Mesendoderm (in vitro differentiated cells): ENCODE results near the gene ST6GALNAC2.

Experiments
- DNase-seq: peaks from one replicate; pipeline ENCODE4 v3.0.0; 2013
- H2AK5ac ChIP-seq: 2 replicates; pipeline ENCODE4 v1.6.1; 2013; ENCODE audit warnings: low read length, inconsistent platforms
- H2BK120ac ChIP-seq: 2 replicates; pipeline ENCODE4 v1.6.1; 2013; ENCODE audit warnings: low read depth, mild to moderate bottlenecking, low read length, moderate library complexity, mixed read lengths
- H2BK15ac ChIP-seq: replicated peaks from 2 replicates; pipeline ENCODE4 v1.6.1; 2013; ENCODE audit warnings: low read depth, mild to moderate bottlenecking, moderate library complexity
- H2BK5ac ChIP-seq: 2 replicates; pipeline ENCODE4 v1.6.1; 2013; ENCODE audit warnings: low read length, inconsistent platforms
- H3K18ac ChIP-seq: 2 replicates; pipeline ENCODE4 v1.6.1; 2013; ENCODE audit warnings: mild to moderate bottlenecking, low read length, mixed read lengths
- H3K23ac ChIP-seq: one replicate; pipeline ENCODE4 v1.6.1; 2013; ENCODE audit warnings: low read length
- H3K27ac ChIP-seq: 2 replicates; pipeline ENCODE4 v1.5.1; 2013; ENCODE audit warnings: low read depth, mild to moderate bottlenecking, inconsistent platforms, low read length, moderate library complexity
- H3K27me3 ChIP-seq: 2 replicates; pipeline ENCODE4 v1.6.1; 2013; ENCODE audit warnings: low read length, control low read depth, mild to moderate bottlenecking, inconsistent platforms; ENCODE audit not compliant: insufficient read depth, poor library complexity
- H3K36me3 ChIP-seq: 2 replicates; pipeline ENCODE4 v1.6.1; 2013; ENCODE audit warnings: low read length, inconsistent platforms; ENCODE audit not compliant: control insufficient read depth, insufficient read depth
- H3K4ac ChIP-seq: one replicate; pipeline ENCODE4 v1.6.1; 2013; ENCODE audit warnings: low read depth, mild to moderate bottlenecking, low read length, moderate library complexity
- H3K4me1 ChIP-seq: 2 replicates; pipeline ENCODE4 v1.6.1; 2013; ENCODE audit warnings: low read depth, low read length, inconsistent platforms; ENCODE audit not compliant: control insufficient read depth
- H3K4me2 ChIP-seq: 2 replicates; pipeline ENCODE4 v1.6.1; 2013; ENCODE audit warnings: low read length
- H3K4me3 ChIP-seq: 2 replicates; pipeline ENCODE4 v1.5.1; 2013; ENCODE audit warnings: mild to moderate bottlenecking, low read length
- H3K56ac ChIP-seq: one replicate; pipeline ENCODE4 v1.6.1; 2013; ENCODE audit warnings: low read length
- H3K79me1 ChIP-seq: 2 replicates; pipeline ENCODE4 v1.6.1; 2013; ENCODE audit warnings: low read length, inconsistent platforms
- H3K79me2 ChIP-seq: 2 replicates; pipeline ENCODE4 v1.6.1; 2013; ENCODE audit warnings: mild to moderate bottlenecking, low read length; ENCODE audit not compliant: control insufficient read depth, insufficient read depth
- H3K9ac ChIP-seq: 2 replicates; pipeline ENCODE4 v1.6.1; 2013; ENCODE audit warnings: low read length, inconsistent platforms
- H4K5ac ChIP-seq: one replicate; pipeline ENCODE4 v1.6.1; 2013; ENCODE audit warnings: low read length
- H4K8ac ChIP-seq: one replicate; pipeline ENCODE4 v1.6.1; 2013; ENCODE audit warnings: low read depth, mild to moderate bottlenecking, control low read depth, low read length, moderate library complexity
- WGBS: extraction: QIAGEN DNeasy Blood & Tissue Kit; methylation state at CpG from one replicate; pipeline ENCODE4 v1.1.7; 2013; ENCODE audit warnings: low lambda C conversion rate, missing lambda C conversion rate; ENCODE audit not compliant: insufficient coverage; ENCODE audit errors: extremely low coverage; 5-methylcytosine and 5-hydroxymethylcytosine counted together

Gene ST6GALNAC2

DNA sequence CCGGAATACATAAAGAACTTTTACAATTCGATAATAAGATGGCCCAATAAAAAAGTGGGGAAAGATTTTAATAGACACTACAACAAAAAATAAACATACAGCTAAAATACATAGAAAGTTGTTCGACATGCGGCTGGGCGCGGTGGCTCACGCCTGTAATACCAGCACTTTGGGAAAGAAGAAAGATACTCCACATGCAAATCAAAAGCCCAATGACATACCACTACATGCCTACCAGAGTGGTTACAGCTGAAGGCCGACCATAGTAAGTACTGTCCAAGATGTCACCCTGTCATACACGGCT, 36.5 kb downstream of the ST6GALNAC2 start:
- no peak overlapping the region for H3K9ac ChIP-seq
- no peak overlapping the region for H2AK5ac ChIP-seq
- no peak overlapping the region for H2BK5ac ChIP-seq
- DNase-seq = no peak
- no peak overlapping the region for H3K4ac ChIP-seq
- no peak overlapping the region for H4K5ac ChIP-seq
- WGBS = no CpG with 5 or more reads among the region's 9 CpGs
- no peaks in the 10 kb centered on the region for H3K79me1 ChIP-seq
- no peaks in the 10 kb centered on the region for H3K36me3 ChIP-seq
- no peak overlapping the region for H3K56ac ChIP-seq
- no peak overlapping the region for H2BK120ac ChIP-seq
- H3K27me3 ChIP-seq = no peaks in the 10 kb centered on the region
- no peak overlapping the region for H3K23ac ChIP-seq
- no peak overlapping the region for H3K4me2 ChIP-seq
- H3K4me3 ChIP-seq = no peak overlapping the region
- peaks cover 7% of the 10 kb centered on the region for H3K4me1 ChIP-seq
- H4K8ac ChIP-seq = no peak overlapping the region
- no peaks in the 10 kb centered on the region for H3K79me2 ChIP-seq
- H3K18ac ChIP-seq = no peak overlapping the region
- no peak overlapping the region for H3K27ac ChIP-seq
- H2BK15ac ChIP-seq = no peak overlapping the region

DNA sequence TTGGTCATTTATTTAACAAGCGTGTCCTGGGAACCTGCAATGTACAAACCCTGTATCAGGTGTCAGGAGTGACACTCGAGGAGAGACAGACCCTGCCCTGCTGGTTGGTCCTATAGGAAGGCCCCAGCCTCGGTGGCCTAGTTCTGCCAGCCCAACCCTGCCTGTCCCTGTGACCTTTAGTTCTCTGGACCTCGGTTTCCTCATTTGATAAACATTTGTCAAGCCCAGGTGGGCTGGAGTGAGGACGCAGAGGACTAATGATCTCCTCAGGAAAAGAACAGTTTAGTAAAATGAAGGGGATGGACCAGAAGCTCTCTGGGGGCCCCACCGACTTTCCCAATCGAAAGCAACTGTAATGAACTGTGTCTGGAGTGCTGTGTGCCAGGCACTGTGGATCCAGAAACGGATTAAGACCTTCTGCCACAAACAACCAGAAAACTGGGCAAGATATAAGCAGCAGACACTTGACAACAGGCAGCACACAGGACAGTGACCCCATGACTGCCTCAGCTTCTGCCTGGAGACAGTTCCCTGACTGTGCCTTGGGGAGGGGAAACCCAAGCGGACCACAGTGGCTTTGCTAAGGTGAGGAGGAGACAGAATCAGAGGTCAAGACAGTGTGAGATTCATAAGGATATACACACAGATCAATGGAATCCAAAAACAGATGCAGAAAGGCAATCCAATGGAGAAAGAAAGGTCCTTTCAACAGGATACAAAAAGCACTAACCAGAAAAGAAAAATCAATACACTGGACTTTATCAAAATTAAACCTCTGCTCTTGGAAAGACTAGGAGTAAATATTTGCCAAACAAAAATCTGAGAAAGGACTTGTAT, 37.1 kb downstream of the ST6GALNAC2 start:
- Histone ChIP-seq H3K4me2 (no peak overlapping the region), H2AK5ac (no peak overlapping the region), H3K36me3 (no peaks in the 10 kb centered on the region), H3K79me1 (no peaks in the 10 kb centered on the region), H3K79me2 (no peaks in the 10 kb centered on the region), H3K27me3 (no peaks in the 10 kb centered on the region), H2BK15ac (no peak overlapping the region), H3K23ac (no peak overlapping the region), H2BK120ac (no peak overlapping the region), H2BK5ac (no peak overlapping the region), H3K4ac (no peak overlapping the region), H3K4me3 (no peak overlapping the region), H3K4me1 (peaks cover 9% of the 10 kb centered on the region), H3K9ac (no peak overlapping the region), H4K8ac (no peak overlapping the region), H4K5ac (no peak overlapping the region), H3K27ac (no peak overlapping the region), H3K18ac (no peak overlapping the region), H3K56ac (no peak overlapping the region)
- WGBS = no CpG with 5 or more reads among the region's 9 CpGs
- DNase-seq = no peak

DNA sequence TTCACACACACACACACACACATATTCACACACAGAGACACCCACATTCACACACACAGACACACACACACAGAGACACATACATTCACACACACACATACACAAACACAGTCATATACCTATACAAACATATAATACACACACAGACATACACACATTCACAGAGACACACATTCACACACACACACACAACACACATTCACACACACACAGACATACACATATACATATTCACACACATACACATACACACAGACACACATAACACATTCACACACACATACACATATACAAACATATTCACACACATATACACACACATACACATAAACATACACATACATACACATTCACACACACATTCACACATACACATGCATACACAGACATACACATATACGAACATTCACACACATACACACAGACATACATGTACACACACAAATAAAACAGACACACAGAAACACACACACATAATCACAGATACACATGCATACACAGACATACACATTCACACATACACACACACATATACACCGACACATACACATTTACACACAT, 37.9 kb downstream of the ST6GALNAC2 start:
- Histone ChIP-seq H3K4me3 (no peak overlapping the region), H3K36me3 (no peaks in the 10 kb centered on the region), H3K9ac (no peak overlapping the region), H3K4me1 (peaks cover 16% of the 10 kb centered on the region), H4K8ac (no peak overlapping the region), H3K79me2 (no peaks in the 10 kb centered on the region), H3K4ac (no peak overlapping the region), H3K56ac (no peak overlapping the region), H3K27me3 (no peaks in the 10 kb centered on the region), H3K18ac (no peak overlapping the region), H2BK15ac (no peak overlapping the region), H3K23ac (no peak overlapping the region), H3K79me1 (no peaks in the 10 kb centered on the region), H3K4me2 (no peak overlapping the region), H2AK5ac (no peak overlapping the region), H2BK120ac (no peak overlapping the region), H3K27ac (no peak overlapping the region), H2BK5ac (no peak overlapping the region), H4K5ac (no peak overlapping the region)
- whole genome bisulfite sequencing = 100% methylated on average over 1 of the region's 2 CpGs
- DNase-seq = no peak

DNA sequence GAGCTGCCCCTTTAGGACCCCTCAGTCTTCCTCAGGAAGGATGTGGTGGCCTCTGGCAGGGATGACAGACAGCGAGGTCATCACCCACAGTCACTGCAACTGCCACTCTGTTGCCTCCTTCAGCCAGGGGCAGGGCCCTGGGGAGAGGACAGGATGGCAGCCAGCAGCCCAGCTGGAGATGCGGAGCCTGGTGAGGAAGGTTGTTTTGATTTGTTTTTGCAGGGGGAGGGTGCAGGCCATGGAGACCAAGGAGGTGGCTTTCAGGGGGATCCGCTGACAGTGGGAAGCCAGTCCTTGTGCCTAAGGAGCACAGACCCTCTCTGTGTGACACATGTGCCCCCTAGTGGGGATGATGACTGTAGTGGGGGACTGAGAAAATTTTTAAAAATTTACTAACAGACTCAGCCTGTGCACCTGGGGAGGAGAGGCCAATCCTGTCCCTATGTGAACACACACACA, 38.4 kb downstream of the ST6GALNAC2 start:
- no CpG with 5 or more reads among the region's 3 CpGs for WGBS
- Histone ChIP-seq H3K23ac (no peak overlapping the region), H2BK120ac (no peak overlapping the region), H4K5ac (no peak overlapping the region), H3K79me2 (no peaks in the 10 kb centered on the region), H3K27ac (no peak overlapping the region), H3K27me3 (no peaks in the 10 kb centered on the region), H3K18ac (no peak overlapping the region), H3K4ac (no peak overlapping the region), H2AK5ac (no peak overlapping the region), H3K4me1 (peaks cover 16% of the 10 kb centered on the region), H4K8ac (no peak overlapping the region), H2BK15ac (no peak overlapping the region), H3K36me3 (no peaks in the 10 kb centered on the region), H3K79me1 (no peaks in the 10 kb centered on the region), H2BK5ac (no peak overlapping the region), H3K56ac (no peak overlapping the region), H3K4me3 (no peak overlapping the region), H3K4me2 (no peak overlapping the region), H3K9ac (no peak overlapping the region)
- peak; percentile 80 for DNase-seq

DNA sequence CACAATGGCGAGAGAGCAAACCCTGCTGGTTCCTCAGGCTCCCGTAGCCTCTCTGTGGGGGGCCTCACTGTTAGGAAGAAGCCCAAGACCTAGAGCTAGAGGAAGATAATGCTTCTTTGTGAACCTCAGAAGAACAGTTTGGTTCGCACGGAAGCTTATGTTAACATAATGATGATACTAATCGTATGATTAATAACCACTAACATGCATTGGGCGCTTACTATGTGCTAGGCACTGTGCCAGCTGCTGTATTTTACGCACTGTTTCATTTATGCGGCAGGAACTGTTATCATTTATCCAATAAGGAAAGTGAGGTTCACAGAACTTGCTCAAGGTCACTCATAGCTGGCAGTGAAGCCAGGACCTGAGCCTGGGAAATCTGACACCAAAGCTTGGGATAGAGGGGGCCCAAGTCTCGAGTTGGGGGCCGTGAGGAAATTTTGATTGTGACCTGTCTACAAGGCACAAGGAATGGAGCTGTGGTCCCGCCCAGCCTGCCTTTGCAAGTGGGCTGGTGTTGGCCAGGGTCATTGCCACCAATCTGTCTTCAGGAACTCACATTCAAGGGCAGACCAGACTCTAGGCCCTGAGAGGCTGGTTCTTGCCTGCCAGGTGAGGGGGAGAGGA, 39.0 kb downstream of the ST6GALNAC2 start:
- no peaks in the 10 kb centered on the region for H3K79me1 ChIP-seq
- peak overlapping the region; percentile 11 for H3K56ac ChIP-seq
- peaks cover 16% of the 10 kb centered on the region for H3K4me1 ChIP-seq
- no peak for DNase-seq
- no peak overlapping the region for H2BK5ac ChIP-seq
- H3K4me3 ChIP-seq = no peak overlapping the region
- no peak overlapping the region for H4K5ac ChIP-seq
- H3K36me3 ChIP-seq = no peaks in the 10 kb centered on the region
- H3K4me2 ChIP-seq = no peak overlapping the region
- H3K9ac ChIP-seq = no peak overlapping the region
- no peaks in the 10 kb centered on the region for H3K27me3 ChIP-seq
- no peak overlapping the region for H3K4ac ChIP-seq
- no peak overlapping the region for H3K18ac ChIP-seq
- H4K8ac ChIP-seq = no peak overlapping the region
- H2BK120ac ChIP-seq = no peak overlapping the region
- H3K79me2 ChIP-seq = no peaks in the 10 kb centered on the region
- no CpG with 5 or more reads among the region's 11 CpGs for WGBS
- no peak overlapping the region for H2BK15ac ChIP-seq
- H3K23ac ChIP-seq = no peak overlapping the region
- H3K27ac ChIP-seq = no peak overlapping the region
- H2AK5ac ChIP-seq = no peak overlapping the region
